ENCODE measurements around the gene EFTUD2. TPM values are rescaled to one million over a fixed set of nuclear protein-coding genes. Genes with fewer than 3 reads are reported as not detected.

Gene EFTUD2
- total RNA-seq, 1 experiment from 2014 or later = 150 TPM

- DNase-seq (ENCODE audit: low read depth, low spot score) (no peak), ATAC-seq (no peak)
- Histone ChIP-seq H3K4me3 (replicated peaks in 1 of 2; ENCODE audit: low read depth in 1 of 2, low read length in 2 of 2) (no peak overlapping the region), H3K27me3 (ENCODE audit: insufficient read depth, low read length) (no peaks in the 10 kb centered on the region), H3K79me2 (ENCODE audit: insufficient read depth, low read length) (peaks cover 13% of the 10 kb centered on the region), H3K36me3 (ENCODE audit: control insufficient read depth in 1 of 2, insufficient read depth in 2 of 2, low read length in 2 of 2) (no peaks in the 10 kb centered on the region), H3K4me2 (ENCODE audit: low read length) (no peak overlapping the region), H3K4me1 (ENCODE audit: control insufficient read depth in 1 of 2, insufficient read depth in 2 of 2, low read length in 2 of 2) (peaks cover 20 to 52% of the 10 kb centered on the region in 2 experiments), H4K20me1 (ENCODE audit: insufficient read depth) (no peaks in the 10 kb centered on the region), H2AFZ (ENCODE audit: low read depth, low read length, poor library complexity, severe bottlenecking) (no peak overlapping the region), H3K9me2 (ENCODE audit: insufficient read depth) (no peaks in the 10 kb centered on the region), H3K9ac (ENCODE audit: low read length) (no peak overlapping the region), H3K9me3 (ENCODE audit: control insufficient read depth in 1 of 2, insufficient read depth in 1 of 2, low read depth in 1 of 2, low read length in 2 of 2) (no peaks in the 10 kb centered on the region), H3K27ac (ENCODE audit: low read depth, low read length) (no peak overlapping the region)
- ChIA-PET POLR2A (no interaction called here), RAD21 (ENCODE audit: low non-redundant PET in 1 of 2, low total read pairs in 2 of 2, uncharacterized antibody in 2 of 2, unreplicated experiment in 2 of 2) (interaction anchor here in 1 of 2 experiments (0.6 kb wide), 1 partner anchor 122 kb away, joined by 3 read pairs; no protein-coding TSS in a partner anchor), CTCF (interaction anchor here (1.0 to 2.0 kb wide), 2 partner anchors 8 to 13 kb away, joined by 3 to 6 read pairs; no protein-coding TSS in a partner anchor)
- no peak for TF ChIP-seq SRF (IDR thresholded peaks at IDR 0.05; ENCODE audit: low read depth)
- TF ChIP-seq REST (IDR thresholded peaks at IDR 0.05; ENCODE audit: low read depth) = no peak
- no peak for TF ChIP-seq EZH2 (IDR thresholded peaks at IDR 0.05)
- TF ChIP-seq RAD21 (IDR thresholded peaks at IDR 0.05; ENCODE audit: low read depth) = no peak
- no peak for TF ChIP-seq CEBPB (IDR thresholded peaks at IDR 0.05; ENCODE audit: low read depth)
- TF ChIP-seq YY1 (IDR thresholded peaks at IDR 0.05; ENCODE audit: extremely low read depth, insufficient replicate concordance, low read depth, low read length) = no peak
- no peak for TF ChIP-seq CTCF (IDR thresholded peaks at IDR 0.05 in 2 of 3, conservative IDR thresholded peaks at IDR 0.05 in 1 of 3; ENCODE audit: borderline replicate concordance in 1 of 3, insufficient read depth in 1 of 3, low read depth in 2 of 3, low read length in 2 of 3)
- TF ChIP-seq EZH2phosphoT487 (IDR thresholded peaks at IDR 0.05; ENCODE audit: borderline replicate concordance) = no peak
- TF ChIP-seq MAX (IDR thresholded peaks at IDR 0.05) = no peak
- no peak for TF ChIP-seq POLR2A (IDR thresholded peaks at IDR 0.05; ENCODE audit: borderline replicate concordance, extremely low read depth, insufficient read depth, insufficient read length)
- TF ChIP-seq ZFX (IDR thresholded peaks at IDR 0.05) = no peak
- no peak for TF ChIP-seq FOSL1 (IDR thresholded peaks at IDR 0.05; ENCODE audit: low read depth)
- TF ChIP-seq POLR2AphosphoS5 (IDR thresholded peaks at IDR 0.05; ENCODE audit: low read depth, low read length) = no peak
- no peak for TF ChIP-seq JUND (IDR thresholded peaks at IDR 0.05)
- no peak for TF ChIP-seq CBX3 (IDR thresholded peaks at IDR 0.05; ENCODE audit: low read depth)
- TF ChIP-seq EGR1 (IDR thresholded peaks at IDR 0.05; ENCODE audit: low read depth) = no peak
- no peak for TF ChIP-seq SP1 (IDR thresholded peaks at IDR 0.05; ENCODE audit: low read depth)
- TF ChIP-seq SIN3A (IDR thresholded peaks at IDR 0.05; ENCODE audit: low read depth) = no peak
- no peak for TF ChIP-seq ATF3 (IDR thresholded peaks at IDR 0.05)
- no peak for TF ChIP-seq ZNF274 (IDR thresholded peaks at IDR 0.05; ENCODE audit: low read depth, low read length)
- no TSS peak for BruUV-seq (replicated peaks)
- intact Hi-C loops (cut with micrococcal nuclease) = no loop called here
These were observed 3.9 kb upstream of the EFTUD2 start for GRCh38 chr17:44903012-44903685.
